HG03064 (cell line): Measurements from ENCODE around the gene RBM12.
"Not testable (repeated sequence)": the region's sequence is repeated elsewhere in the genome, so short reads cannot be mapped to it uniquely, and the experiment has no call there.

Experiments
- ATAC-seq: cut with Tn5 transposase; IDR thresholded peaks from one replicate; pipeline ENCODE4 v1.9.1; 2021; ENCODE audit warnings: low read depth; ENCODE audit not compliant: unreplicated experiment

The RBM12 gene

DNA sequence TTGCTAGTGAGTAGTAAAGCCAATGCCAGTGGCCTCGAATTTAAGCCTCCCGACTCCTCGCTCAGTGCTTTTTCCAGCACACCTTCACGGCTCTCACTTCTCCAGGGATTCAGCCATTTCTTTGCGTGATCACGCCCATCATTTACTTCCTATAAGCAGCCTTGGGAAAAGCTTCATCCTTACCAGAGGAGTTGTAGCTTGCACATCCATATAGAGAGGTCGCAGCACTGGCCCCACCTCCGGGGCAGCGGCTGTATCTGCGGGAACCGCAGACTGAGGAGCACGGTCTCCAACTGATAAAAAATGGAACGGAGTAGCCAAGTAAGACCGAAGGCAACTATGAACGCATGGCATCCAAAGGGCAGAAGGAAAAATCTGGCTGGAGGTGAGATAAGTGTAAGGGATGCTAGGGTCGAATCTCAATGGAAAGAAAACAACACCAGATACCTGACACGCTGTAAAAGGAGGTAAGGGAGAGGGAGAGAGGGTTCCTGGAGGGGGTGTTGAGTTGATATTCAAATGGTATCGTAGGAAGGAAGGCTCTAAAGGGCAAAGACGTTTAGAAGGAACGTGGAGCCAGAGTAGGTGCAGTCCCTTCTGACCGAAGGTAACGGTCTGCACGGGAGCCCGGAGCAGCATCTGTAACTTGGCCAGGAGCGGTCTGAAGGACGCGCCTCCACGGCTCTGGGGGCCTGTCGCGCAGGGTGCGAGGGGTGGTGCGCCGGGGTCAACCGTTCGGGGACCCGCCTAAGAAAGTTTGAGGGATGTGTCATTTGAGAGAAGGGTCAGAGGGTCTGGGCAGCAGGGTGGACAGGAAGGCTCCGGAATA lies 33.8 kb upstream of the RBM12 start:
- ATAC-seq, result peak; percentile 23

DNA sequence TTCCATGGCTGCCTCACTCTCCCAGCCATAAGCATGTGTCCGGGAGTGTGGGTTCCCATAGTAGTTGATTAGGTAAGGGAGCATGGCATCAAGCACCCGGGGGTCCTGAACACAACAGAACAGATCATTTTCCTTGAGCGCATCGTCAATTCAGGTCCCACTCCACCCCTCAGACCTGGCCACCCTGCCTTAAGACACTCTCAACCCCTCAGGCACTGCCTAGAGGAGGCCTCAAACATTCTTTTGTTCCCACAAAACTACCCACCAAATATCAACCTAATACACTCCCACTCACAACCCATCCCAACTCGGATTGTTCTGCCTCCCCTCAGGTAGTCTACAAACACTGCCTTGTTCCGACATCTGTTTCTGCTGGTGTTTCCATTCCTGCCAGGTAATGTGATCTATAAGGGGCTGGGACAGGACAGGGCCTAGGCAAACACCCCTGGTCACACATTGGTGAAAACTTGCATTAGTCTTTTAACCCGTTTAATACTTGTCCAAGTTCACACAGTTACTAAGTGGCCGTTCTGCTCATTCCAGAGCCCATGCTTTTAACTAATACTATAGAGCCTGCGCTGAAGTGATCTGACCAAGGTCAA lies 33.1 kb upstream of the RBM12 start:
- ATAC-seq, result no peak

DNA sequence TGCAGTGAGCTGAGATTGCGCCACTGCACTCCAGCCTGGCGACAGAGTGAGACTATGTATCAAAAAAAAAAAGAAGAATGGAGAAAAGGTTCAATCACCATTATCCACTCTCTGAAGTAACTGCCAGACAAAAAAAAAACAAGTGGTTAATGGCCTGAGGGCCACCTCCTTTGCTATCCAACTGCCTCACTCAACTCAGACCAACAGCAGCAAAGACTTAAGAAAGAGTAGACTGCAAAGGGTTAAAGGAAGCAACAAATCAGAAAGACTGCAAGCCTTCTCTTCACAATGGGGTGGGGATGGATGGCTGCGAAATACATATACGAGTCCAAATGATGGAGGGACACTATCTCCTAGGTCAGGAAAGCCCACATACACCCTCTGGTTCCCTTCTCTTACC lies 31.3 kb upstream of the RBM12 start:
- no peak for ATAC-seq

DNA sequence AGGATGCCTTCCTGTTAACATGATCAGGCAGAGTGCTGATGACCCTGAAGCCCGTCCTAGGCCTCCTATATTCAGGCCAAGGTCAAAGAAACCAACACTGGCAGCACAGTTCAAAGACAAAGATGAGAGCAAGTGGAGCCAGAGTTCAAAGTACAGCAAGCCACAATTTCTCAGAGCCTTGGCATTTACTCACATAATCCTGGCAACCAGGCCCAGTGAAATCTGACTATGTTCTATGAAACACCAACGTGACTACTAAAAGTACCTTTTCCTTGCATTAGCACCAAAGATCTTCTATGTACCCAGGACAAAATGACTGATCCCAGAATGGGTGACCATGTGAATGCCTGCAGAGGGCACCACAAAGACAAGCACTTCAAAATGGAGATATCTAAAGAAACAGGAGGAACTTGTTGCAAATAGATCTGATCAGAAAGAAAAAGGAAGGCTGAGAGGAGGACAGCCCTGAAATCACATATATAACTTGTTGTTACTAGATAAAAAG lies 30.6 kb upstream of the RBM12 start:
- ATAC-seq, result no peak

DNA sequence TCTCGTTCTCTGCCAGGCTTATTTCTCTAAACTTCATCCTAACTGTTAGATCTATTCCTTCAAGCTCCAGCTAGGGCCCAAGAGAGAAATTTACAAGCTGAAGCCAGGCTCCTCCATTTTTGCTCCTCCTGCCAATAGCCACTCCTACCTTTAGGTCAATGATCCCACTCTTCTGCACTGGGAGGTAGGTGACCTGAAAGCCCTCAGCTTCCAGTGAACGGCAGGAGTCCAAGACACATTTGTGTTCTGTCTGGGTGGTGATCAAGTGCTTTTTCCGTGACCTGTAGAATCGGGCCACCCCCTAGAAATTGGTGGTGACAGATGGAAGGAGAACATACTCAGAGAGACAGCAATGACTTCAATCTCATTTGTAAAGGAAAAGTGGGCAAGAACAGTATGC lies 25.6 kb upstream of the RBM12 start:
- no peak for ATAC-seq

DNA sequence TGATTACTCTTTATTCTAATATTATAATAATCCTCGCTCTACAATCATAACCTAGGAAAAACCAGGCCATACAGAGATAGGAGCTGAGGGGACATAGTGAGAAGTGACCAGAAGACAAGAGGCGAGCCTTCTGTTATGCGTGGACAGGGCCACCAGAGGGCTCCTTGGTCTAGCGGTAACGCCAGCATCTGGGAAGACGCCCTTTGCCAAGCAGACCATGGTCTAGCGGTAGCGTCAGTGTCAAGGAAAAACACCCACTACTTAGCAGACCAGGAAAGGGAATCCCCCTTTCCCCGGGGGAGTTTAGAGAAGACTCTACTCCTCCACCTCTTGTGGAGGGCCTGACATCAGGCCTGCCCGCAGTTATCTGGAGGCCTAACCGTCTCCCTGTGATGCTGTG lies 22.2 kb upstream of the RBM12 start:
- not testable (repeated sequence) for ATAC-seq

DNA sequence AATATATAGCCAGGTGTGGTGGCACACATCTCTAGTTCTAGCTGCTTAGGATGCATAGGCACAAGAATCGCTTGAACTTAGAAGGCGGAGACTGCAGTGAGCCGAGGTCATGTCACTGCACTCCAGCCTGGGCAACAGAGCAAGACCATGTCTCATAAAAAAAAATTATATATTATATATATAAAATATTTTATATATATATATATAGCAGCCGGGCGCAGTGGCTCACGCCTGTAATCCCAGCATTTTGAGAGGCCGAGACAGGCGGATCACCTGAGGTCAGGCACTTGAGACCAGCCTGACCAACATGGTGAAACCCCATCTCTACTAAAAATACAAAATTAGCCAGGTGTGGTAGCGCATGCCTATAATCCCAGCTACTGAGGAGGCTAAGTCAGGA lies 20.7 kb upstream of the RBM12 start:
- not testable (repeated sequence) for ATAC-seq

DNA sequence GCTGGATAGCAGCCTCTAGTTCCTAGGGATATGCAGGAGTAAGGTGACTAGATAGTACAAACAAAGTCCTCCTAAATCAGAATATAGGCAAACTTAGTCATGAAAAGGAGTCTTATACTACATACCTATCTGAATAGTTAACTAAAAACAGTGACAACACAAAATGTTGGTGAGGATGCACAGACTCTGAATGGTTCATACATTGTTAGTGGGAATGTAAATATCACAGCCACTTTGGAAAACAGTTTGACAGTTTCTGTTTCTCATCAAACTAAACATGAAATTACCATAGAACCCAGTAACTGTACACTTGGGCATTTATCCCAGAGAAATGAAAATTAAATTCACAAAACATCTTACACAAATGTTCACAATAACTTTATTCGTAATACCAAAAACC lies 17.3 kb upstream of the RBM12 start:
- ATAC-seq, result no peak

DNA sequence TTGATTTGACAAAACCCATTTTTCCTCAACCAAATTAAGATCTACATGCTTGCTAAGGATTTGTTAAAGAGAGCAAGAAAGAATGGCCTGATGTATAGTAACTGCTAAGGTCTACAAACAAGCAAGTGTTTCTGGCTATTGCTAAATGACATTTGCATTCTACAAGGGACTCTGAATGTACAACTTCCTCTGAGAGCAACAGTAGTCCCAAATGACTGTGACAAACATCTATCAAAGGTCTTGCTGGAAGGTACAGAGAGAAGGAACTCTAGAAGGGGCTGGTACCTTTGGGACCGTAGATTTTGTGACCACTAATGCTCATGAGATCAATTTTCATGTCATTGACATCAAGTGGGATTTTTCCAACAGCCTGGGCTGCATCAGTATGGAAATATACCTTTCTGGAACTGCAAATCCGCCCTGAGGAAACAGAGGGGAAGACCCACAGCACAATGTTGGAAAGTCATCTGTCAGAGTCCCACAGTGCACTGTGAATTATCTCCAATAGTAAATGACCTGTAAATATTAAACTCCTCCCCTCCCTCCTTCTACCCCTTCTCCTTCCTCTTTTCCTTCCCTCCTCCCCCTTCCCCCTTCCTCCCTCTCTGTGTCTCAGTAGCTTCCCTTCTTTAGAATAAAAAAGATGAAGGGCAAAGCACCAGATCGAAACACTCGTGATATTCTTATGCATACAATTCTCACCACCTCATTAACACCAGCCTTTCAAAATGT lies 15.9 kb upstream of the RBM12 start:
- ATAC-seq, result no peak

DNA sequence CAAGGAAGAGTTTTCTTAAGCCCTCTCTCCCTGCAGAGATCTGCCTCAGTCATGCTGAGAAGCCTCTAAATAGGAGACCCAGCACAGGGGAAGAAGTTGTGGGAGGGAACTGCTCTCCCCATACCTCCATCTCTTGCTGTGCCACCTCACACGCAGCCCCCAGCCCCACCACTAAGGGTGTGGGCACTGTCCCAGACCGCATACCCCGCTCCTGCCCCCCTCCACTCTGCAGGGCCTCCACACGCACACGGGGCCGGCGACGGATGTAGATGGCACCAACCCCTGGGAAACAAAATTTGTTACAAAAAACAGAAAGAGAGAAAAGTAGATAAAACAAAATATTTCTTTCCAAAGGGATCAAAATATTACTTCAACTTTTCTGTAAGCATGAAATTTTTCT lies 10.2 kb upstream of the RBM12 start:
- ATAC-seq, result no peak

DNA sequence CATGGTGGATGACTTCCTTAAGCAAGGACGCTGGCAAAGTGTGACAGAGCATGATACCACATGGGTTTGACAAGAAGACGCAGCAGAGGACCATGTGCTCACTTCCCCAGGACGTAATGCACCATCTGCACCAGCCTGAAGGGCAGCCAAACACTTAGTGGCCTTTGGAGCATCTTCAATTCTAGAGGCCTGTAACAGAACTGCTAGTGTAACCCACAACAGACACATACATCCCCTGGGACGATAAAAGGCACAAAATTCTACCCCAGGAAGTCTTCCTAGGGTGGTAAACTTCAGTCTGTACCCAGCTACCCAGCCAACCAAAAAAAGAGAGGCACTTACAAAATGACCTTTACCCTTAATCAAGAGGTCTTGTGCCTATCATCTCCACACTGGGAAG lies 9.2 kb upstream of the RBM12 start:
- no peak for ATAC-seq

DNA sequence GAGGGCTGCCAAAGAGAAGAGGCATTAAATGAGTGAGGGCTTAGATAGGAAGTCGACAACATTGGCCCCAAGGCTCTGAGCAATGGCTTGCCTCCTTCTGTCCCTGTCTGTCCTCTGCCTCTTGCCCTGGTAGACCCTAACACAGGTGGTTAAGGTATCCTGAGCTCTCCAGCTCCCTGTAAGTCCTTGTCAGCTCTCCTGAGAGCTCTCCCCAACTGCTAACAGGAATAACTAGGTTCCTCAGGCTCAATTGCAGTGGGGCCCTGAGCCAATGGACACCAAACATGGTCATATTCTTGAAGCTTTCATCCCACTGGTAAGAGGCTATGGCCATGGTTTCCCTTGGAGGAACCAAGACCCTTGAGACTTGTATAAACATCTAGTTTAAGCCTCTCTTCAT lies 5.0 kb upstream of the RBM12 start:
- no peak for ATAC-seq

DNA sequence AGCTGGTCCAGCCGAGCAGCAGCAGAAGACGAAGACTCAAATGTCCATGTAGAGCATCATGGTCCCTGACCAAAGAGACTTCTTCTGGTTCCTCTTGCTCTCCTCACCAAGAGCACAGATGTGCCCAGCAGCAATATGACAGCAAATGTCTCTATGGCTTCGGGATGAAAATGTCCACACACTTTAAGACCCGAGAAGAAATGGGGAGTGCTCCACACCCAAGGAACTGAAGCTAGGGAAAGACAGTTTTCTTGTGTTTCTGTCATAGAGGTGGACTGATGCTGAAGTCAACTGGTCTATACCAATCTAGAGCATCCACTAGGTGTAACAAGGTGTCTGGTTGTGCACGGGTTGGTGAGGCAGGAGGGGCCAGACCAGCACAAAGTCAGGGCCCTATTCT lies 4.5 kb upstream of the RBM12 start:
- ATAC-seq, result no peak

DNA sequence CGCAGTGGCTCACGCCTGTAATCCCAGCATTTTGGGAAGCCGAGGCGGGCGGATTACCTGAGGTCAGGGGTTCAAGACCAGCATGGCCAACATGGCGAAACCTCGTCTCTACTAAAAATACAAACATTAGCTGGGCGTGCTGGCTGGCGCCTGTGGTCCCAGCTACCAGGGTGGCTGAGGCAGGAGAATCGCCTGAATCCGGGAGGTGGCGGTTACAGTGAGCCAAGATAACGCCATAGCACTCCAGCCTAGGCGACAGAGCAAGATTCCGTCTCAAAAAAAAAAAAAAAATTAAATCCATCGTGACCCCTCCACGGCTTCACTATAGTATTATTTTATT lies 1.2 kb upstream of the RBM12 start:
- no peak for ATAC-seq

DNA sequence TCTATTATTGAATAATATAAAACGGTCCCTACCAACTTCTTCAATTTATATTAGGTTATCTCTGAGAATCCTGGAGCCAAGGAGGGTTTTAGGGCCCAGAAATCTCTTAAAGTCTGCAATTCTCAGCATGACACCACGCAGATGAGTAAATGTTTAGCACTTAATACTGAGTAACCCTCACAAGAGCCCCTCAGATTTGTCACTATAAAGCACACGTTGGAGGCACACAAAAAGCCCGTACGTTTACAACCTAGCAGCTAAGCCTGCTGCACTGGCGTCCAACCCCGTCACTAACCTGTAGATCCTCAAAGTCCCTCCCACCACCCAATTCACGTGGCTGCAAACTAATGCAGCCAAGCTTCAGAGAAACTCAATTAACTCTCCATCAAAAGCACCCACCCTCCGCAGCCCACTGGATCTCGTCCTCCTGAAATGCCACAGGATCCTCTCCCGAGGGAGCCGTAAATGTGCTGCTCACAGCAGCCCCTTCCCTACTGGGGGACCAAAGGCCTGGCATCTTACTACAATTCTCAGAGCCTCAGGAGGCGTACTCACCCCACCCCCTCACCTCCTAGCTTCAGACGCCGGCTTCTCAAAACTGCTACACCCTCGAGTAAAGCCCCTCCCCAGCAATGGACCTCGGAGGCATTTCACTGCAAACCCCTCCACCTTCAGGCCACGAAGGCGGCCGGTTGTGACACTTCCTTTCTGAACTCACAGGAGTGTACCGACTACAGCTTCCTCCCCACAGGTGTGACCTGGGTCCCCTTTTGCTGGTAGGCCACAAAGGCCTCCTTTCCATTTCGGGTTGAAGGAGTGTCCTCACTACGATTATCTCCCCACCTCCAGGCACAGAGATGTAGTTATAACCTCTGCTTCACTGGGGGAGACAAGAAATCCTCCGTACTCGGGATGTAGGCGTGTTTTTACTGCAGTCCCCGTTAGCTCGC lies 909 bp downstream of the RBM12 start:
- peak; percentile 25 for ATAC-seq

DNA sequence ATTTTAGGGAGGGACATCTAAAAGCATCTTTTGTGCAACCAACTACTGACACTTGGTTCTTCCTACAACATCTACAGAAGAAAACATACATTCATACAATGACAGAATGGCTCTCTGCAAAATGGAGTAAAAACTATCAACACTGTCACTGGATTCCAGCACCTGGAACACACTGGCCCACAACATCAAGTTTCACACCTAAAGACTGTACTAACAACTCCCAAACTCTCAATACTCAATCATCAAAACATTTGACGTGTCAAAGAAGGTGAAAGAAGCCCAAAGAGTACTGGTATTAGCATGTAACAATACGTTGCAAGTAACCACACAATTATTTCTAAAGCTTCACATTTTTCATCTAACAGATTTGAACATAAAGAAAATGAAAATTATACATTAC lies 2.1 kb downstream of the RBM12 start:
- ATAC-seq, result no peak

DNA sequence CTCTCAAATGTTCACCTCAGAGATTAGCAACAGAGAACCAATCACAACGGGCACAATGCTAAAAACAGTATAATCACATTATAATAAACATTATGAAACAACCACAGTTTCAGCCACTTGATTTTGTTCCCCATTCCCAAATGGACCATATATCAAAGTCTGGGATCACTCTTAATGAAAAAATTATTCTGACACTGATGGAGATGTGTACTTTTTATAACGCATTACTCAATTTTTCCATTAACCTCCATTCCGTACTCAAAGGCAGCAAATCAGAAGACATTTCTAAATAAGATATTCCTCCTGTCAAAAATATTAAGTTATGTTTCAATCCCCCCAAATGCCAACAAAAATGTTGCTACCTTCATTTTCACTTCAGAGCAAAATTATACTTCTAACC lies 2.8 kb downstream of the RBM12 start:
- no peak for ATAC-seq

DNA sequence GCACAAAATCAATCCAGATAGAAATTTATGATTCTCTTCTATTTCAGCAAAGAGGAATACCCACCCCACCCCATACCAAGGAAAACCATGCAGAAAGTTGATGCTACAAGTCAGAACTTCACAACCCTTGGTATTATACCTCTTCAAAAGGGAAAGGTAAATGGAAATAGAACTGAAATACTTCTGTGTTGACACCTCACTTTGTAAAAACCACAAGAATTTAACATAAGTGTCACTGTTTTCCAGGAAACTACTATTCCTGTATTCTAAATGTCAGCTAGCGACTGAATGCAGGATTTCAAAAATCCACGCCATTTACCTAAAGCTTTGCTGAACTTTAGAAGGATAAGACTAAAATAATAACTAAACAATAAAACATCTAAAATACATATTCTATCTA lies 3.6 kb downstream of the RBM12 start:
- no peak for ATAC-seq

DNA sequence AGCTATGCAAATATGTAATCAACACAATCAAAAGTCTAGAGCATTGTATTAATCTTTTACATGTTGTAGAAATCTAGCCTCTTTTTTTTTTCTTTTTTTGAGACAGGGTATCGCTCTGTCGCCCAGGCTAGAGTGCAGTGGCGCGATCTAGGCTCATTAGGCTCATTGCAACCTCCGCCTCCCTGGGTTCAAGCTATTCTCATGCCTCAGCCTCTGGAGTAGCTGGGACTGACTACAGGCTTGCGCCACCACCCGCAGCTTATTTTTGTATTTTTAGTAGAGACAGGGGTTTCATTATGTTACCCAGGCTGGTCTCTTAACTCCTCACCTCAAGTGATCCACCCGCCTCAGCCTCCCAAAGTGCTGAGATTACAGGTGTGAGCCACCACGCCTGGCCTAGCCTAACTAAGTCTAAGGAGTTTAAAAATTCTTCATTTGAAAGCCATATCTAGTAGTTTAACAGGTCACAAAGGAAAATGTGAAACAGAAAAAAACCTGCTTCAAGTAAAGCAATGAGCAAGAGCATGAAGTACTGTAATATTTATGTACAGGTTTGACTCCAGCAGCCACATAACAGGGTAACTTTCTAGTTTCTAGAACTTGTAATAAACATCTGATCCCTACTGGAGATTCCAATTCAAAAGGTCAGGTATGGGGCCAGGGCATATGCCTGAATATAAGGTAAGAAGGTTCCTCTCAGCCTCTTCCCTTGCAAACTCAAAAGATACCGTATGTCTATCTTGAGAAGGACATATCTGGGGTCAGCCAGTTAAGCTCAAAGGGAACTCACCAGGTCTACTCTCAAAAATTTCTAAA lies 4.4 kb downstream of the RBM12 start:
- no peak for ATAC-seq

DNA sequence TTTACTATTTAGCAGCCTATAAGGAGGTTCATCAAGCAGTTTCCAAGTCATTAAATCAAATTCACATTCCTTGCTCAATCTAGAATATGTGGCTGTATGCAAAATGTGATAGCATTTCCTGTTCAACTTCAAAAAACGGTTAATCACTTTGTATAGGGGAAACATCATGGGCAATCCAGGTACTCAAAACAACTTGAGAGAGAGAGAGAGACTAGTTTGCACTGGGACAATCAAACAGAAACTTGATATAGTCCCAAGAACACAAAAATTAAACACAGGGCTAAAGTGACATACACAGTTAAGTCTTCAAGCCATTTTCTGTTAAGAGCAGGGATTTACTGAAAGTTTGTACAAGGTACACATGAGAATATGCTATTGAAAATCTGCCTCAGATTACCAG lies 7.4 kb downstream of the RBM12 start:
- no peak for ATAC-seq
